GM10248 (cell line): ENCODE measurements around the gene FANCF.
A peak's percentile ranks its signal among the peaks of the same experiment; 100 is the strongest.

Experiments
- CTCF ChIA-PET: fragments of 300-600 bp; sonication (Branson Sonifier 250); formaldehyde crosslinking; extraction: SDS; loops from one replicate; lab custom pipeline; 2021; ENCODE audit warnings: antibody characterized with exemption; lab: Yijun Ruan, JAX
- POLR2A ChIA-PET: fragments of 350-650 bp; sonication (Branson Sonifier 250); formaldehyde crosslinking; extraction: SDS; loops from one replicate; lab custom pipeline; 2020; ENCODE audit warnings: antibody characterized with exemption; lab: Yijun Ruan, JAX
- DNase-seq: peaks from one replicate; pipeline ENCODE4 v3.0.0; 2012; ENCODE audit errors: extremely low spot score
- TF ChIP-seq, protein P1 (sequence below): IDR thresholded peaks from 2 replicates; pipeline ENCODE4 v1.5.1; 2012; ENCODE audit warnings: mild to moderate bottlenecking, low read depth; ENCODE audit errors: extremely low read depth, missing control alignments, control extremely low read depth

Gene FANCF

DNA sequence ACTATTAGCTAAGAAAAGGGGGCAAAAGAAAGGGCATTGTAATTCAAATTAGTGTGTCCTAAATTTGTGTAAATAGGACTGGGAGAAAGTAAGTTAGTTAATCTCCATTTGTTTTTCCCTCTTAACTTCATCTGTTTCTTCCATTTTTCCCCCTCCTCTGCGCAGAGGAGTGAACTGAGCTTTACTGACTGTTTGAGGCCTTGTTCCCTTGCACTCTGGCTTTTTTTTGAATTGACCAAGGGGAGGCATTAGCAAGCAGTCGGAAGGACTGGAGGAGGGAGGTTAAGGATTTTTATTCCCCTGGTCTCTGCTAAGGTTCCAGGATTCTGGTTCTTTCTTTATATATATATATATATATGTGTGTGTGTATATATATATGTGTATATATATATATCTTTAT, 15.2 kb upstream of the FANCF start:
- no peak for DNase-seq
- ChIA-PET CTCF (interaction anchor here (1.0 to 1.3 kb wide), 5 partner anchors 13 to 188 kb away, joined by 3 to 5 read pairs (median 3); partner anchors contain the start of gene SVIP), POLR2A (no interaction called here)
- TF ChIP-seq, protein P1, sequence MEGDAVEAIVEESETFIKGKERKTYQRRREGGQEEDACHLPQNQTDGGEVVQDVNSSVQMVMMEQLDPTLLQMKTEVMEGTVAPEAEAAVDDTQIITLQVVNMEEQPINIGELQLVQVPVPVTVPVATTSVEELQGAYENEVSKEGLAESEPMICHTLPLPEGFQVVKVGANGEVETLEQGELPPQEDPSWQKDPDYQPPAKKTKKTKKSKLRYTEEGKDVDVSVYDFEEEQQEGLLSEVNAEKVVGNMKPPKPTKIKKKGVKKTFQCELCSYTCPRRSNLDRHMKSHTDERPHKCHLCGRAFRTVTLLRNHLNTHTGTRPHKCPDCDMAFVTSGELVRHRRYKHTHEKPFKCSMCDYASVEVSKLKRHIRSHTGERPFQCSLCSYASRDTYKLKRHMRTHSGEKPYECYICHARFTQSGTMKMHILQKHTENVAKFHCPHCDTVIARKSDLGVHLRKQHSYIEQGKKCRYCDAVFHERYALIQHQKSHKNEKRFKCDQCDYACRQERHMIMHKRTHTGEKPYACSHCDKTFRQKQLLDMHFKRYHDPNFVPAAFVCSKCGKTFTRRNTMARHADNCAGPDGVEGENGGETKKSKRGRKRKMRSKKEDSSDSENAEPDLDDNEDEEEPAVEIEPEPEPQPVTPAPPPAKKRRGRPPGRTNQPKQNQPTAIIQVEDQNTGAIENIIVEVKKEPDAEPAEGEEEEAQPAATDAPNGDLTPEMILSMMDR = no peak

DNA sequence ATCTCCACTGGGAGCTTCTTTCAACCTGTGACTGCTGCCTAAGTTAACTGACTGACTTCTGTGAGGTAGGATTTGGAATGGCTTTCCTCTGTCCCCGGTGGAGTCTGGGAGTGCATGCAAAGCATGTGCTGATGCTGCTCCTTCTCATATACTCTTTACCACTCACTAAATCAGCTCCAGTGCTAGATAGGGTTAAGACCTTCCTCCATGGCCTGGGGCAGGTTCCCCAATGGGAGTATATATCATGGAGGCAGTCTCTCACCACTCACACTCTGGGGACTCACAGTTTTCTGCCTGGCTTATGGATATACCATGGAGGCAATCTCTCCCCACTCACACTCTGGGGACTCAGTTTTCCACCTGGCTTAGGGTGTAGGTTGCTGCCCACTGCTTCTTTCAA, 10.1 kb upstream of the FANCF start:
- DNase-seq = no peak
- TF ChIP-seq, protein P1 = no peak
- ChIA-PET POLR2A (no interaction called here), CTCF (interaction anchor here (0.8 to 1.4 kb wide), 3 partner anchors 10 to 158 kb away, joined by 3 to 5 read pairs (median 4); partner anchors contain the start of gene FANCF)

DNA sequence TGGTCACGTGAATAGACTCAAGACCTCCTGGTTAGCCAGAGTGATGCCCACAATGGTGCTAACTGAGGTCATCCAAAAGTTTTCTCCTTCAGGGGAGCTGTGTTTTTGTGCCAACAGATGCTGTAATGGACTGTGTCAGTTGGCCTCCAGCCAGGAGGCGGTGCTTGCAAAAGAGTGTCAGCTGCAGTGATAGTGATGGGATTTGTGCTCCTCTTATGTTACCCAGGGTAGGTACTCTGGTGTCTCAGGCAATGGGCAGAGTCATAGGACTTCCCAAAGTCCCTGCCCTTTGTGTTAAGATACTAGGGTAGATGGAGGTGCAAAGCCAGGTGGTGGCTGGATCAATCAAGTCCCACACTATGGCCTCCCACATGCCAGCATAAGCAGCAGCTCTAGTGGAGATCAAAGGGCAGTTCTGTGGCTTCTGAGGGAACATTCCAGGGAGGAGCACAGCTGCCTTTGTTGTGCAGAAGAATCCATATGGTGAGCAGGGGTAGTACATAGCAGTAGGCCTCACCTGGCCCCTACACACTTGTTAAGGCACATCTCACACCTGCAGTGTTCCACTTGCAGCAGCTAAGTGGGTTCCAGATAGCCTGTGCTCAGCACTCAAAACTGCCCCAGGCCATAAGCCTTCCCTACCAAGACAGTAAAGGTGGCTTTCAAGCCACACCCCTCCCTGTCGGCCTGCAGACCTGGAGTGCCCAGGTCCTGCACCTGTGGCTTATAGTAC, 9.4 kb upstream of the FANCF start:
- ChIA-PET CTCF (interaction anchor here (0.8 to 1.5 kb wide), 5 partner anchors 10 to 159 kb away, joined by 3 to 5 read pairs (median 4); partner anchors contain the start of gene FANCF), POLR2A (no interaction called here)
- TF ChIP-seq, protein P1 = no peak
- DNase-seq = no peak

DNA sequence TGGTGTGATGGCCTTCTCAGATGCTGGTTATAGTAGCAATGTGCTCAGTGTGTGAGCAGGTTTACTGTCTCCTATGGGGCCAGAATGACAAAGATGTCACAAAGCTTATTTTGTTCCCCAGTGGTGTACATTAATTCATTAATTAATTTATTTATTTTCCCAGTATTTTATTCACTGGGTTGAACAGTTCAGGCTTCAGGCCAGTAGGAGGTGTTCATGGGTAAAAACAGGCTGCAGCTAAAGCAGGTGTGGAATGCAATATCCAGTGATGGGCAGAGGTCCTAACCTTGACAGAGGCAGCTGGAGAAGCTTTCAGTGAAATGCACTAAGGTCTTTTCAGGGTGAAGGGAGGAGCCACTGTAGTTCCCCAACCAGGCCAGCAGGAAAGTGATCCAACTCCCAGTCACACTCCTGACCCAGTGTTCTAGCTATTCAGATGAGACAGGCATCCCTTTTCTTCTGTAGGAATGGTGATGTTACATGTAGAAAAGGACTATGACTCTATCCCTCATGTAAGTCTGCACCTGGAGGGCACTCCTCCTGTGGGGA, 7.8 kb upstream of the FANCF start:
- ChIA-PET POLR2A (no interaction called here), CTCF (interaction anchor here (1.1 to 1.9 kb wide), 7 partner anchors 9 to 154 kb away, joined by 3 to 9 read pairs (median 5); partner anchors contain the start of genes FANCF and GAS2)
- TF ChIP-seq, protein P1 = peak; percentile 2
- no peak for DNase-seq

DNA sequence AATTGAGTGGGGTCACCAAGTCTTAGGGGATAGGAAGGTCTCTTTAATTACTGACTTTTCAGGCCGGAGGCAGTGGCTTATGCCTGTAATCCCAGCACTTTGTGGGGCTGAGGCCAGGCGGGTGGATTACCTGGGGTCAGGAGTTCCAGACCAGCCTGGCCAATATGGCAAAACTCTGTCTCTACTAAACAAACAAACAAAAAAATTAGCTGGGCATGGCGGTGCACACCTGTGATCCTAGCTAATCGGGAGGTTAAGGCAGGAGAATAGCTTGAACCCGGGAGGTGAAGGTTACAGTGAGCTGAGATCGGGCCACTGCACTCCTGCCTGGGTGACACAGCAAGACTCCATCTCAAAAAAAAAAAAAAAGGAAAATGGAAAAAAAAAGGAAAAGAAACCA, 1.8 kb upstream of the FANCF start:
- POLR2A ChIA-PET = no interaction called here
- DNase-seq = no peak
- TF ChIP-seq, protein P1 = no peak
- CTCF ChIA-PET = interaction anchor here (0.7 to 1.6 kb wide), 5 partner anchors 13 to 202 kb away, joined by 3 to 5 read pairs (median 3); partner anchors contain the start of gene SVIP

DNA sequence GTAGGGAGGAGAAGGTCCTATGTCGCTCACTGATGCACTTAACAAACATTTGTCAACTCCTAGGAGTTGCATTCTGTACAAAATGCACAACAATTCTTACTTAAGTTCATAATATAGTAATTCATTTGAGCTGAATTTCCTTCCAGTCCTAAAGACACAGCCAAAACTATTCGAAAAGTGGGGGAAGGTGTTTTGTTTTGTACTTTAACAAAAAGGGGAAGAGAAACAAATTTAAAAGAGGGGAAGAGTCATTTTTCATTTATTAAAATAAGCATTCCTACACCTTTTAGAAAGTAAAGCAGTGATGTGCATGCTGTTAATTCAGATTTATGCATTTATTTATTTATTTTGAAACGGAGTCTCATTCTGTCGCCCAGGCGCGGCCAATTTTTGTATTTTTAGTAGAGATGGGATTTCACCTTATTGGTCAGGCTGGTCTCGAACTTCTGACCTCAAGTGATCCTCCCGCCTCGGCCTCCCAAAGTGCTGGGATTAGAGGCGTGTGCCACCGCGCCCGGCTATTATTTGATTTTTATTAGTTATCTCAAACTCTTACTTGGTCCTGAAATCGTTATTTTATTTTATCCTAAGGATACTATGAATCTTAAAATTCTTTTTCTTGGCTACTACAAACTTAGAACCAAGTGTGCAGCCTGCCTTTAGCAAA, 1.1 kb upstream of the FANCF start:
- ChIA-PET CTCF (interaction anchor here (1.1 to 1.6 kb wide), 3 partner anchors 44 to 202 kb away, joined by 3 to 5 read pairs (median 4); no protein-coding TSS in a partner anchor), POLR2A (no interaction called here)
- no peak for DNase-seq
- TF ChIP-seq, protein P1 = no peak
